Mesenchymal stem cell (in vitro differentiated cells and primary cell): ENCODE results near the gene RMND5A.

Source experiments
- DNase-seq: peaks from one replicate; pipeline ENCODE4 v3.0.0-alpha.2; 2013
- H2AFZ ChIP-seq: one replicate; pipeline ENCODE4 v1.6.1; 2013; ENCODE audit warnings: low read depth, mild to moderate bottlenecking, control low read depth, inconsistent platforms, low read length, moderate library complexity
- H2AK5ac ChIP-seq: 2 replicates; pipeline ENCODE4 v1.6.1; 2013; ENCODE audit warnings: low read length, moderate library complexity, mild to moderate bottlenecking, inconsistent platforms; ENCODE audit not compliant: severe bottlenecking
- H2BK120ac ChIP-seq: one replicate; pipeline ENCODE4 v1.6.1; 2013; ENCODE audit warnings: low read depth, mild to moderate bottlenecking, inconsistent platforms, low read length, moderate library complexity
- H2BK12ac ChIP-seq, 2 experiments: one replicate each; pipeline ENCODE4 v1.6.1; 2013; ENCODE audit warnings: inconsistent platforms in 2 of 2, low read length in 2 of 2, mild to moderate bottlenecking in 2 of 2, moderate library complexity in 2 of 2, control low read depth in 1 of 2
- H2BK15ac ChIP-seq: one replicate; pipeline ENCODE4 v1.6.1; 2013; ENCODE audit warnings: mild to moderate bottlenecking, low read depth, inconsistent platforms; ENCODE audit not compliant: poor library complexity, severe bottlenecking
- H2BK5ac ChIP-seq: 2 replicates; pipeline ENCODE4 v1.6.1; 2013; ENCODE audit warnings: low read depth, mild to moderate bottlenecking, low read length, control low read depth, inconsistent platforms; ENCODE audit not compliant: poor library complexity, severe bottlenecking
- H3K14ac ChIP-seq, 2 experiments: one replicate each; pipeline ENCODE4 v1.6.1; 2013; ENCODE audit warnings: inconsistent platforms in 2 of 2, low read length in 2 of 2, control low read depth in 1 of 2, mild to moderate bottlenecking in 1 of 2, moderate library complexity in 1 of 2
- H3K18ac ChIP-seq, 2 experiments: one replicate each; pipeline ENCODE4 v1.6.1; 2013; ENCODE audit warnings: inconsistent platforms in 2 of 2, low read length in 2 of 2, control low read depth in 1 of 2, low read depth in 1 of 2, mild to moderate bottlenecking in 1 of 2
- H3K23ac ChIP-seq, 2 experiments: one replicate each; pipeline ENCODE4 v1.6.1; 2013; ENCODE audit warnings: inconsistent platforms in 2 of 2, low read length in 2 of 2, mild to moderate bottlenecking in 2 of 2, moderate library complexity in 2 of 2, control low read depth in 1 of 2
- H3K27ac ChIP-seq: 2 replicates; pipeline ENCODE4 v1.5.1; 2013; ENCODE audit warnings: mild to moderate bottlenecking, moderate library complexity, low read length, control low read depth, inconsistent platforms; ENCODE audit not compliant: poor library complexity, severe bottlenecking
- H3K27me3 ChIP-seq, 2 experiments: 2 replicates each; pipeline versions ENCODE4 v1.6.1 to v1.7.0; 2013; ENCODE audit warnings: low read length in 2 of 2, mild to moderate bottlenecking in 2 of 2, moderate library complexity in 2 of 2, control low read depth in 1 of 2, inconsistent platforms in 1 of 2; ENCODE audit not compliant: control insufficient read depth in 1 of 2, insufficient read depth in 1 of 2
- H3K36me3 ChIP-seq, 2 experiments: 2 replicates each; pipeline versions ENCODE4 v1.6.1 to v1.7.0; 2013; ENCODE audit warnings: low read length in 2 of 2, control low read depth in 1 of 2, inconsistent platforms in 1 of 2, low read depth in 1 of 2, mild to moderate bottlenecking in 1 of 2; ENCODE audit not compliant: insufficient read depth in 2 of 2, control insufficient read depth in 1 of 2
- H3K4ac ChIP-seq, 2 experiments: one replicate each; pipeline ENCODE4 v1.6.1; 2013; ENCODE audit warnings: inconsistent platforms in 2 of 2, low read length in 2 of 2, mild to moderate bottlenecking in 2 of 2, moderate library complexity in 2 of 2, control low read depth in 1 of 2, low read depth in 1 of 2
- H3K4me1 ChIP-seq: 2 replicates; pipeline ENCODE4 v1.6.1; 2013; ENCODE audit warnings: low read depth, low read length, control low read depth; ENCODE audit not compliant: control insufficient read depth, insufficient read depth
- H3K4me2 ChIP-seq: 2 replicates; pipeline ENCODE4 v1.6.1; 2013; ENCODE audit warnings: low read length, mild to moderate bottlenecking, inconsistent platforms; ENCODE audit not compliant: poor library complexity, severe bottlenecking
- H3K4me3 ChIP-seq, 2 experiments: 2 replicates each; pipeline versions ENCODE4 v1.5.1 to v1.7.0; 2013; ENCODE audit warnings: low read length in 2 of 2, mild to moderate bottlenecking in 2 of 2, control low read depth in 1 of 2, low read depth in 1 of 2; ENCODE audit not compliant: insufficient read depth in 1 of 2
- H3K79me1 ChIP-seq: replicated peaks from 2 replicates; pipeline ENCODE4 v1.6.1; 2013; ENCODE audit warnings: mild to moderate bottlenecking, control low read depth, low read length, inconsistent platforms; ENCODE audit not compliant: poor library complexity, severe bottlenecking
- H3K9ac ChIP-seq: 2 replicates; pipeline ENCODE4 v1.7.0; 2013; ENCODE audit warnings: mild to moderate bottlenecking, low read length, moderate library complexity
- H3K9me3 ChIP-seq: 2 replicates; pipeline ENCODE4 v1.7.0; 2013; ENCODE audit warnings: mild to moderate bottlenecking, low read length; ENCODE audit not compliant: control insufficient read depth
- H4K8ac ChIP-seq: one replicate; pipeline ENCODE4 v1.6.1; 2013; ENCODE audit warnings: inconsistent platforms, mild to moderate bottlenecking, low read length, moderate library complexity
- H4K91ac ChIP-seq: one replicate; pipeline ENCODE4 v1.6.1; 2013; ENCODE audit warnings: mild to moderate bottlenecking, low read length, inconsistent platforms
- WGBS: methylation state at CpG from one replicate; pipeline ENCODE4 v1.1.7; 2013; ENCODE audit warnings: mixed read lengths; 5-methylcytosine and 5-hydroxymethylcytosine counted together

The RMND5A gene

DNA sequence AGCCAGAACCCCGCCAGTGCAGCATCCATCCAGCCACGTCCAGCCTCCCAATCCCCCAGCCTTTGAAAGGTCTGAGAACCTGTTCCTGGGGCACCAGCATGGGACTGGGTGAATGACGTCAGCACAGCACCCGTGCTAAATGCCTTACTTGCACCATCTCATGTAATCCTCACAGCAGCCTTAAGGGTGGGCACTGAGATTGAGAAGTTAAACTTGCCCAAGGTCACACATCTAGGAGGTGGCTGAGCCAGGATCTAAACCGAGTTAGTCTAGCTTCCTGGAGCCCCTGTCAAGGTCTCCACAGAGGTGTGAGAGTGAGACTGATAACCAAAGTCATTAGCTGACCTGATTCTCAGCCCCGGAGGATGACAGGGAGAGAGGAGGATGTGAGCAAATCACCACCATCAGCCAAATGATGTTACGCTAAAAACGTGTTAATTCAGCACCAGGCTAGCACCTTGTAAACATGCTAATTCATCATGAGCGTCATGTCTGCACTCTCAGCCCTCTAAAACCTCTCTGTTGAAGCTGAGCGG is 66.0 kb downstream of the RMND5A start:
- H3K36me3 ChIP-seq, result no peaks in the 10 kb centered on the region
- H2BK12ac ChIP-seq, result no peak overlapping the region
- no peak overlapping the region for H4K91ac ChIP-seq
- no peak overlapping the region for H4K8ac ChIP-seq
- H3K4me3 ChIP-seq, result no peak overlapping the region
- H3K27ac ChIP-seq, result no peak overlapping the region
- no peak overlapping the region for H3K23ac ChIP-seq
- no peak for DNase-seq
- H3K18ac ChIP-seq, result no peak overlapping the region
- no peaks in the 10 kb centered on the region for H3K79me1 ChIP-seq
- no peak overlapping the region for H2AK5ac ChIP-seq
- peaks cover 60 to 68% of the 10 kb centered on the region in 2 experiments for H3K27me3 ChIP-seq
- H3K4ac ChIP-seq, result no peak overlapping the region
- H2BK120ac ChIP-seq, result no peak overlapping the region
- no peaks in the 10 kb centered on the region for H3K9me3 ChIP-seq
- peaks cover 11% of the 10 kb centered on the region for H3K4me1 ChIP-seq
- H2AFZ ChIP-seq, result no peak overlapping the region
- H2BK15ac ChIP-seq, result no peak overlapping the region
- no peak overlapping the region for H3K14ac ChIP-seq
- no peak overlapping the region for H3K4me2 ChIP-seq
- no peak overlapping the region for H2BK5ac ChIP-seq
- 35% methylated on average over 9 of the region's 10 CpGs for WGBS
- no peak overlapping the region for H3K9ac ChIP-seq

DNA sequence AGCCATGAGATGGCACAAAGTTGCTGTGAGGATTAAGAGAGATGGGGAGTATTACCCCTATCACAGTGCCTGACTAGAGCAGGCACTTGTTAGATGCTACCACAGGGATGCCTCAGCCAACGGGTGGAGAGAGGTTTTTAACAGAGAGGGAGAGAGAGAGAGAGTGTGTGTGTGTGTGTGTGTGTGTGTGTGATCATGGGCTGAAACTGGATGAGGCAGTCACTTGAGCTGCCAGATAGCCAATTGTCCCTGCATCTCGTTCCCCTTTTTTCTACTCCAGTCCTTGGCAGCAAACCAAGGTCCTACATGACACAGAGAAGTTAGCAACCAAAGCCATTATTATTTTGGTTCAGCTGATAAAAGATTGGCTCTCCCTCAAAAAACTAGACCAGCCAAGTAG is 67.6 kb downstream of the RMND5A start:
- H3K23ac ChIP-seq, result no peak overlapping the region
- H2BK15ac ChIP-seq, result no peak overlapping the region
- no peak overlapping the region for H3K27ac ChIP-seq
- H3K27me3 ChIP-seq, result peaks cover 62 to 79% of the 10 kb centered on the region in 2 experiments
- no peak overlapping the region for H2AFZ ChIP-seq
- H3K14ac ChIP-seq, result no peak overlapping the region
- H3K4me1 ChIP-seq, result peaks cover 17% of the 10 kb centered on the region
- H2BK12ac ChIP-seq, result no peak overlapping the region
- no peaks in the 10 kb centered on the region for H3K9me3 ChIP-seq
- H3K36me3 ChIP-seq, result no peaks in the 10 kb centered on the region
- 66% methylated on average over 2 of the region's 2 CpGs for WGBS
- H3K4me3 ChIP-seq, result no peak overlapping the region
- no peak overlapping the region for H4K8ac ChIP-seq
- no peak overlapping the region for H3K4ac ChIP-seq
- H3K18ac ChIP-seq, result no peak overlapping the region
- no peaks in the 10 kb centered on the region for H3K79me1 ChIP-seq
- no peak overlapping the region for H3K9ac ChIP-seq
- no peak overlapping the region for H2BK120ac ChIP-seq
- no peak for DNase-seq
- H2BK5ac ChIP-seq, result no peak overlapping the region
- H3K4me2 ChIP-seq, result no peak overlapping the region
- H2AK5ac ChIP-seq, result no peak overlapping the region
- no peak overlapping the region for H4K91ac ChIP-seq

DNA sequence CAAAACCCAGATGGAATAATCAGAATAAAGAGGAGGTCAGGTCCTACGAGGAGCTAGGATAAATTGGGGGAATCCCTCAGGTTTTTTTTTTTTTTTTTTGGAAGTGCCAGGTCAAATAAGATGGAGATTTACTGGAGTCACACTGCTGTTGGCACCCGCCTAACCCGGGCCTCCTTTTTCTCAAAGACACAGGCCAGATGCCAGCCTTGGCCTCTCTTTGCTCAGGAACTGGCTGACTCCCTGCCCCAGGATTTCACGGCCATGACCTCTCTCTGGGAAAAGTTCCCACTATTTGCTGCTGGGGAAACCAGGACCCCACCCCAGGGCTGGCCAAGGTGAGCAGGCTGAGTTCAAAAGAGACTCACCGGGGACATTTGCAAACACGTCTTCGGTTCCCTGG is 68.1 kb downstream of the RMND5A start:
- H3K4me3 ChIP-seq, result no peak overlapping the region
- H3K79me1 ChIP-seq, result no peaks in the 10 kb centered on the region
- WGBS, result 78% methylated on average over 6 of the region's 7 CpGs
- H4K91ac ChIP-seq, result no peak overlapping the region
- no peak overlapping the region for H4K8ac ChIP-seq
- no peaks in the 10 kb centered on the region for H3K9me3 ChIP-seq
- no peaks in the 10 kb centered on the region for H3K36me3 ChIP-seq
- H3K23ac ChIP-seq, result no peak overlapping the region
- H3K4me2 ChIP-seq, result no peak overlapping the region
- no peak overlapping the region for H2BK15ac ChIP-seq
- peaks cover 64 to 84% of the 10 kb centered on the region in 2 experiments for H3K27me3 ChIP-seq
- H2AK5ac ChIP-seq, result no peak overlapping the region
- no peak overlapping the region for H2BK12ac ChIP-seq
- H3K9ac ChIP-seq, result no peak overlapping the region
- DNase-seq, result no peak
- H2AFZ ChIP-seq, result no peak overlapping the region
- H2BK120ac ChIP-seq, result no peak overlapping the region
- H3K27ac ChIP-seq, result no peak overlapping the region
- no peak overlapping the region for H3K4ac ChIP-seq
- no peak overlapping the region for H3K18ac ChIP-seq
- peaks cover 17% of the 10 kb centered on the region for H3K4me1 ChIP-seq
- H3K14ac ChIP-seq, result no peak overlapping the region
- H2BK5ac ChIP-seq, result no peak overlapping the region

DNA sequence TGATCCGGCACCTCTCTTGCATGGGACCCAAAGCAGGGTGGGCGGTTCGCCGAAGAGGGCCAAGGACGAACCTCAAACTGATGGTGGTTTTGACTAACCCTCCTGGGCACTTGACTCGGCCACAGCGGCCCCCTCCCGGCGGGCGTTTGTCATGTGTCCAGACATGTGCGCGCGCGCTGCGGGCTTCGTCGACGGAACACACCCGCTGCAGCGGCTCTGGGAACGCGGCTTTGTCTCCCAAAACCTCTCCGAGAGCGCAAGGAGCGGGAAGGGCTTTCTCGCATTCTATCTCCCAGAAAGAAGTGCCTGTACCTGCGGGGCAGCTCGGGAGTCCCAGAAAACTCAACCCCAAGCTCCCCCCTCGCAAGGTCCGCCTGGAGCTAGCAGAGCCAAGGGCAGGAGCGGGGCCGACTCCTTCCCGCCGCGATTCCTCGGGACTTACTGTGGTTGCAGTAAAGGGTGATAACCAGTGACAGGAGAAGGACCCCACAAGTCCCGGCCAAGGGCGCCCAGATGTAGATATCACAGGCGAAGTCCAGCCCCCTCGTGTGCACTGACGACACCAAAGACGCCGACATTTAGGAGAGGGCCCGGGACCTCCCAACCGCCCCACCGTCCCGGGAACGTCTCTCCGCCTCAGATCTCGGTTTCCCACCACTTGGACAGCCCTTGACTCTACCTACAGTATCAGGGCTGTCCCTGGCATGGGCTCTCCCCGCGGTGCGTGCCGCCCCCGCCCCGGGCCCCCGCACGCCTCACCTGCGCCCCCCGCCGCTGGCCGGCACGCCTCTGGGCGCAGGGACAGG is 69.0 kb downstream of the RMND5A start:
- no peak overlapping the region for H2AFZ ChIP-seq
- no peak overlapping the region for H2BK15ac ChIP-seq
- H3K4ac ChIP-seq, result no peak overlapping the region
- no peak overlapping the region for H3K4me3 ChIP-seq
- H3K36me3 ChIP-seq, result no peaks in the 10 kb centered on the region
- no peak overlapping the region for H3K18ac ChIP-seq
- no peak overlapping the region for H3K9ac ChIP-seq
- H3K23ac ChIP-seq, result no peak overlapping the region
- H3K79me1 ChIP-seq, result no peaks in the 10 kb centered on the region
- no peaks in the 10 kb centered on the region for H3K9me3 ChIP-seq
- 11% methylated on average over 55 of the region's 64 CpGs for WGBS
- no peak overlapping the region for H2BK120ac ChIP-seq
- H2AK5ac ChIP-seq, result no peak overlapping the region
- no peak overlapping the region for H4K91ac ChIP-seq
- no peak overlapping the region for H3K27ac ChIP-seq
- no peak overlapping the region for H3K4me2 ChIP-seq
- H4K8ac ChIP-seq, result no peak overlapping the region
- no peak overlapping the region for H2BK5ac ChIP-seq
- peaks cover 17% of the 10 kb centered on the region for H3K4me1 ChIP-seq
- H3K27me3 ChIP-seq, result peaks cover 69 to 90% of the 10 kb centered on the region in 2 experiments
- no peak overlapping the region for H3K14ac ChIP-seq
- DNase-seq, result no peak
- no peak overlapping the region for H2BK12ac ChIP-seq
